HG03342 (cell line): ENCODE measurements around the gene IMPG1.
"Not testable (repeated sequence)": the region's sequence is repeated elsewhere in the genome, so short reads cannot be mapped to it uniquely, and the experiment has no call there.

Source experiments
- ATAC-seq: cut with Tn5 transposase; IDR thresholded peaks from one replicate; pipeline ENCODE4 v1.9.1; 2021; ENCODE audit warnings: mild to moderate bottlenecking, moderate library complexity; ENCODE audit not compliant: unreplicated experiment

IMPG1 gene

DNA sequence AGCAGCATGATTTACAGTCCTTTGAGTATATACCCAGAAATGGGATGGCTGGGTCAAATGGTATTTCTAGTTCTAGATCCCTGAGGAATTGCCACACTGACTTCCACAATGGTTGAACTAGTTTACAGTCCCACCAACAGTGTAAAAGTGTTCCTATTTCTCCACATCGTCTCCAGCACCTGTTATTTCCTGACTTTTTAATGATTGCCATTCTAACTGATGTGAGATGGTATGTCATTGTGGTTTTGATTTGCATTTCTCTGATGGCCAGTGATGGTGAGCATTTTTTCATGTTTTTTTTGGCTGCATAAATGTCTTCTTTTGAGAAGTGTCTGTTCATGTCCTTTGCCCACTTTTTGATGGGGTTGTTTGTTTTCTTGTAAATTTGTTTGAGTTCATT, 172.2 kb downstream of the IMPG1 start:
- not testable (repeated sequence) for ATAC-seq

DNA sequence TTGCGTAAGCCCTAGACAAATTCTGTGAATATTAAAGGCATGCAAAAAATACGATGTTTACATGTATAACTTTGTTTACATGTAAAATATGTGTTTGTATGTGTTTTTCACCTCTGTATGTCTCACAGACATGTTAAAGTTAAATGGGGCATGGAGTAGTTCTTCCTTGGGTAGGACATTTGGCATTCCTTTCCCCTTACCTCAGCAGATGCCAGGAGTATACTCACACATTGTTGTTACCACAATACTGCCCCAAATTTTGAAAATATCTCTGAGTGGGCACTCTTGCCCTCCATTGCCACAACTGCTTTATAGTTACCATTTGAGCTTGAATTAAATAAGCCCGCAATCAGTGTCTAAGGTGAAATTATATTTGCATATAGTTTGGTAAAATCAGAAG, 175.9 kb downstream of the IMPG1 start:
- ATAC-seq: no peak

DNA sequence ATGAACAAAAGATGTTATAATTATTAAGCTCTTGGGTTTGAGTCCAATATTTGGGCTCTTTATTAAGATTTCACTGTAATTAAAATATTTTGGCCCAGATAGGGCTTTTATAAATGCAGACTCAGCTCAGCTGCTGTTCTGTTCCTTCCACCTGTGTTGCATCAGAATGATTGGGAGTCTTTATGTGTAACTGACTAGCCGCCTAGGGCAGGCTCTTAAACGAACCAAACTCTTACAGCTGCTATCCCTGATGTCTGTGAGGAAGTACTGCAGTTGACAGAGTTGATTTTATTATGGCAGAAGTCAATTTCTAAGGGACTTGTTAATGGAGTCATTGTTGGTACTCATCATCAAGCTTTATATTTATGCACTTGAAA, 178.7 kb downstream of the IMPG1 start:
- ATAC-seq: no peak

DNA sequence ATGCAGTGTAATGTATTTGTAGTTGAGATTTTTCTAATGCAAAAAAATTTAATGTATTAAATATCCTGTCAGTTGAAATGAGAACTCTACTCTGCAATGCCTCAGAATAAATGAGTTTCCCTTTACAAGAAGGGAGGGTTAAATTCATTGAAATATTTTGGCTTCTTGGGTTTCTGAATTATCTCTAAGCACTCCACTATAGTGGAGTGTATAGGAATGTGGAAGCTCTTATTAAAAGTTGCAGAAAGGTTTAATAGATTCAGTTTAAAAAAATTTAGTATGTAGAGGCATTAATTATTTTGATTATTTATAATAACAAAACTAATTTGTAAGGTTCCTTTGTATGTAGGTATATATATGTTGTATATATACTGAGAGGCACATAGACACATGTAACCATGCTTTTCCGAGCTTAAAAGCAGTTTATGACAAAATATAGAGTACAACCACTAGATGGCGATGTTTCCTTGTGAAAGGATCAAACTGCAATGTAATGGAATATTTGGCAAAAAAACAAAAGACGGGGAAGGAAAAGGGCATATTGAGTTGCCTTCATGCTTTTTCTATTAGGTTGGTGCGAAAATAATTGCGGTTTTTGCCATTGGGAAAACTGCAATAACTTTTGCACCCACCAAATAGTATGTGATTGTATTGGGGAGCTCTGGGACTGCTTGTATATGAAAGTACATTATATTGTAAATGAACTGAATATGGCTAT, 179.2 kb downstream of the IMPG1 start:
- ATAC-seq: peak; percentile 88

DNA sequence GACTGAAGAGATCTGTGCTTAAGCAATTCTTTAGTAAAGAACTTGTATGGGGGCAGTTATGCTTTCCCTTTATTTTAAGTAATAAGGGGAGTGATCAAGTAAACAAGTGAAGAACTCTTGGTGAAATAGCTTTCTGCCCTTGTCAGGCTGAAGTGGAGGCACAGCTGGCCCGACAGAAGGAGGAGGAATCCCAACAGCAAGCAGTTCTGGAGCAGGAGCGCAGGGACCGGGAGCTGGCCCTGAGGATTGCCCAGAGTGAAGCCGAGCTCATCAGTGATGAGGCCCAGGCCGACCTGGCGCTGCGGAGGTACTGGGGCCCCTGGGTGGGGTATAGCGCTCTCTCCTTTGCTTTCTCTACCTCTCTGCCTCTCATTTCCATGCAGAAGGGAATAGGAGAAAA, 180.1 kb downstream of the IMPG1 start:
- ATAC-seq: no peak

DNA sequence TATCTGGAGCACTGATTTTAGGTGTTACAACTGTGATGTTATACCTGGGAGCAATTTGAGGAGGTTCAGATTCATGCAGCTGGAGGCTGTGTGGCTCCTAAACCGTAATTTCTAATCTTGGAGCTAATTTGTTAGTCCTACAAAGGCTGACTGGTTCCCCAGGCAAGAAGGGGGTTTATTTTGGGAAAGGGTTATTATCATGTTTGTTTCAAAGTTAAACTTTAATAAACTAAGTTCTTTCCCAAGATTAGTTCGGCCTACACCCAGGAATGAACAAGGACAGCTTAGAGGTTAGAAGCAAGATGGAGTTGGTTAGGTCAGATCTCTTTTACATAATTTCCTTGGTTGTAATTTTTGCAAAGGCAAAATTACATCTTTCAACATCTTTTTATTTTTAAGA, 187.6 kb downstream of the IMPG1 start:
- ATAC-seq: no peak

DNA sequence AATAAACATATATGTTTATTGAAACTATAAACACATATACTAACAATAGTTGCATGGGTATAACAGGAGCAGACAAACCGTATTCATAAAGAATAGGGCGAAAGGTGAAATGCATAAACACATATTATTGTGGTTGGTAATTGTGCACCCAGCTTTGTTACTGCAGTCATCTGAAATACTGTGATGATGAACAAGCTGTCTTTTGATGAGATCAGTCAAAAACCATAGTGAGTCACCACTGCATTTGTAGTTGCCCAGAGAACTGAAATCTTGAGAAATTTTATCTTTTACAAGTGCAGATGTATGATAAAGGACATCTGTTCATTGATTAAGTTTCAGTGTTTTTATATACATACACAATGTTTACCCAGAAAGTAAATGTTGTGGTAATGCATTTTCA, 189.7 kb downstream of the IMPG1 start:
- ATAC-seq: no peak

DNA sequence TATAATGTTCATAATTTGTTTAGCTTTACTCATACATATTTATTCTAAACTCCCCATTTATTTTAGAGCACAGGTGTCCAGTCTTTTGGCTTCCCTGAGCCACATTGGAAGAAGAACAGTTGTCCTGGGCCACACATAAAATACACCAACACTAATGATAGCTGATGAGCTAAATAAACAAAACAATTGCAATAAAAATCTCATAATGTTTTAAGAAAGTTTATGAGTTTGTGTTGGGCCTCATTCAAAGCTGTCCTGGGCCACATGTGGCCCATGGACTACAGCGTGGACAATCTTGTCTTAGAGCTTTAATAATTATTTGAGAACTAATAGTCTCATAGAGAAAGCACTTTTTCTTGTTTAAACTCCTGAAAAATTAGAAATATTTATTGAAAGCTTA, 192.2 kb downstream of the IMPG1 start:
- no peak for ATAC-seq

DNA sequence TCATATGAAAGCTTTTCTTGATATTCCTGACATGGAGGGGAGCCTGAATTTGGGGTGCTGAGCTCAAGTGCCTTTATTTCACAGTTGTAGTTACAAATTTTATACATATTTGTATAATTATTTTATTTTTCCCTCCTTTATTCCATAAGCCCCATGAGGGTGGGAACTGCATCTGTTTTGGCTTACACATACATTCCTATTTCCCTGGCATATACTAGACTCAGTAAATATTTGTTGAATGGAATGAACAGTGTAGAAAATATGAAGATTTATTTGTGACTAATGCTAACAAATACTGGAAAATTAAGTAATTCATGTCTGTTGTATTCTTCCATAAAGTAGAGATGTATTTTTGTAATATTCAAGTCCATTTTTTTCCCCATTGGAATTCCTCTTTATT, 196.3 kb downstream of the IMPG1 start:
- ATAC-seq: no peak

DNA sequence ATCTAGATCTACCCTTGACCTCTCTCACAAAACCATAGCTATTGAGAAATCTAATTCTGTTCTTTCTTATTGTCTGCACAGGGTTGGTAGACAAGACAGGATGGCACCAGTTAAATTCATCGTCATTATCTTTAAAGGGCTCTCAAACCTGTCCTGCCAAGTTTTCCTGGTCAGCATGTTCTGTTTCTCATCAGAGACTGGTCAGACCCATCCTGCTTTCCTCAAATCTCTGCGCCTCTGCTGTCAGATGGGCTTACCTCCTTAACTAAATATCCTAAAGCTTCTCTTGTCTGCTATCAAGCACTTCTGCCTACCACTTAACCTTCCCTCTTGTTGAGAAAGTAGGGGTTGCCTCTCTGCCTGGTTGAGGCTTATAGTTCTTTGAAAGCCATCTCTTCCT, 198.2 kb downstream of the IMPG1 start:
- no peak for ATAC-seq
